Gastrocnemius medialis (tissue), 4 donors: ENCODE data around the gene TCAP.
"Not testable (repeated sequence)": the region's sequence is repeated elsewhere in the genome, so short reads cannot be mapped to it uniquely, and the experiment has no call there.

ENCODE experiments used
- CTCF ChIP-seq, 5 experiments: fragments of 450-650 bp in 3 of 5; fragments of 200-600 bp in 2 of 5; sonication (generic) in 2 of 5; IDR thresholded peaks in 4 of 5; conservative IDR thresholded peaks in 1 of 5; 1 replicate in 4 of 5; 2 replicates in 1 of 5; pipeline ENCODE4 v1.5.1; 2016 to 2019; ENCODE audit warnings: antibody characterized with exemption in 5 of 5, mild to moderate bottlenecking in 3 of 5, moderate library complexity in 3 of 5
- POLR2A ChIP-seq, 2 donors: fragments of 450-650 bp; IDR thresholded peaks; one replicate each; pipeline ENCODE4 v1.6.1; 2017; ENCODE audit warnings: antibody characterized with exemption in 2 of 2, mild to moderate bottlenecking in 2 of 2, moderate library complexity in 2 of 2

DNA sequence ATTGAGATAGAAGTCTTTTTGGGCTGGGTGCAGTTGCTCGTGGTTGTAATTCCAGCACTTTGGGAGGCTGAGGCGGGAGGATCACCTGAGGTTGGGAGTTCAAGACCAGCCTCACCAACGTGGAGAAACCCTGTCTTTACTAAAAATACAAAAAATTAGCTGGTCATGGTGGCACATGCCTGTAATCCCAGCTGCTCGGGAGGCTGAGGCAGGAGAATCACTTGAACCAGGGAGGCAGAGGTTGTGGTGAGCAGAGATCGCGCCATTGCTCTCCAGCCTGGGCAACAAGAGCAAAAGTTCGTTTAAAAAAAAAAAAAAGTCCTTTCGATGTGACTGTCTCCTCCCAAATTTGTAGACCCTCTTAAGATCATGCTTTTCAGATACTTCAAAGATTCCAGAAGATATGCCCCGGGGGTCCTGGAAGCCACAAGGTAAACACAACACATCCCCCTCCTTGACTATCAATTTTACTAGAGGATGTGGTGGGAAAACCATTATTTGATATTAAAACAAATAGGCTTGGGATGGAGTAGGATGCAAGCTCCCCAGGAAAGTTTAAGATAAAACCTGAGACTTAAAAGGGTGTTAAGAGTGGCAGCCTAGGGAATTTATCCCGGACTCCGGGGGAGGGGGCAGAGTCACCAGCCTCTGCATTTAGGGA, 34.1 kb downstream of the TCAP start:
- not testable (repeated sequence) for TF ChIP-seq CTCF (IDR thresholded peaks at IDR 0.05 in 4 of 5, conservative IDR thresholded peaks at IDR 0.05 in 1 of 5); POLR2A (IDR thresholded peaks at IDR 0.05)
